22Rv1 (cell line): ENCODE measurements around the gene BMAL1.

Experiments
- ZFX ChIP-seq: fragments of 450-650 bp; IDR thresholded peaks from 2 replicates; pipeline ENCODE4 v1.6.1; 2017; ENCODE audit warnings: antibody characterized with exemption, borderline replicate concordance
- TF ChIP-seq, protein P1 (sequence below): fragments of 450-650 bp; IDR thresholded peaks from 2 replicates; pipeline ENCODE4 v1.5.1; 2017; ENCODE audit warnings: mild to moderate bottlenecking

- TF ChIP-seq, protein P1, sequence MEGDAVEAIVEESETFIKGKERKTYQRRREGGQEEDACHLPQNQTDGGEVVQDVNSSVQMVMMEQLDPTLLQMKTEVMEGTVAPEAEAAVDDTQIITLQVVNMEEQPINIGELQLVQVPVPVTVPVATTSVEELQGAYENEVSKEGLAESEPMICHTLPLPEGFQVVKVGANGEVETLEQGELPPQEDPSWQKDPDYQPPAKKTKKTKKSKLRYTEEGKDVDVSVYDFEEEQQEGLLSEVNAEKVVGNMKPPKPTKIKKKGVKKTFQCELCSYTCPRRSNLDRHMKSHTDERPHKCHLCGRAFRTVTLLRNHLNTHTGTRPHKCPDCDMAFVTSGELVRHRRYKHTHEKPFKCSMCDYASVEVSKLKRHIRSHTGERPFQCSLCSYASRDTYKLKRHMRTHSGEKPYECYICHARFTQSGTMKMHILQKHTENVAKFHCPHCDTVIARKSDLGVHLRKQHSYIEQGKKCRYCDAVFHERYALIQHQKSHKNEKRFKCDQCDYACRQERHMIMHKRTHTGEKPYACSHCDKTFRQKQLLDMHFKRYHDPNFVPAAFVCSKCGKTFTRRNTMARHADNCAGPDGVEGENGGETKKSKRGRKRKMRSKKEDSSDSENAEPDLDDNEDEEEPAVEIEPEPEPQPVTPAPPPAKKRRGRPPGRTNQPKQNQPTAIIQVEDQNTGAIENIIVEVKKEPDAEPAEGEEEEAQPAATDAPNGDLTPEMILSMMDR = no peak
- TF ChIP-seq ZFX = no peak
Measured at GRCh38 chr11:13433437-13433836, 155.8 kb downstream of the BMAL1 start.
